Endothelial cell of umbilical vein (primary cell): ENCODE data around the gene CCNDBP1. TPM values are rescaled to one million over a fixed set of nuclear protein-coding genes. Genes with fewer than 3 reads are reported as not detected.

Experiments used
- BruUV-seq: library from RNA; stranded (reverse); fragments of 400-500 nt; replicated peaks from 2 replicates; lab custom pipeline; 2021; lab: Mats Ljungman, UMichigan
- CTCF ChIA-PET: fragments of 300-600, 350-600 bp; sonication (Branson Sonifier 250); formaldehyde crosslinking; loops from one replicate; lab custom pipeline; 2021; ENCODE audit warnings: antibody characterized with exemption, inconsistent platforms; lab: Charles Lee
- POLR2A ChIA-PET: fragments of 300-600, 350-600 bp; sonication (Branson Sonifier 250); formaldehyde crosslinking; loops from one replicate; lab custom pipeline; 2021; ENCODE audit warnings: antibody characterized with exemption, inconsistent platforms; lab: Charles Lee
- DNase-seq: peaks from one replicate; pipeline ENCODE4 v3.0.0-alpha.2; 2011; ENCODE audit warnings: low read depth, low spot score
- FAIRE-seq: peaks from 2 replicates; lab custom pipeline; 2011; peaks lifted over from hg19 to GRCh38; lab: Jason Lieb, UNC
- H2AFZ ChIP-seq: 2 replicates; pipeline ENCODE4 v1.6.0; 2012; ENCODE audit warnings: low read depth, low read length, control low read depth, inconsistent platforms
- H3K27ac ChIP-seq: 2 replicates; pipeline ENCODE4 v1.5.1; 2011; ENCODE audit warnings: low read depth, mild to moderate bottlenecking, control low read depth, low read length, moderate library complexity; ENCODE audit not compliant: insufficient read depth
- H3K27me3 ChIP-seq, 2 experiments: 2 replicates each; pipeline versions ENCODE4 v1.6.0 to v1.6.1; 2011; ENCODE audit warnings: low read length in 2 of 2, mixed read lengths in 1 of 2; ENCODE audit not compliant: control insufficient read depth in 2 of 2, insufficient read depth in 2 of 2
- H3K36me3 ChIP-seq, 2 experiments: 2 replicates in 1 of 2; 3 replicates in 1 of 2; pipeline ENCODE4 v1.5.1; 2011; ENCODE audit warnings: low read length in 2 of 2, mild to moderate bottlenecking in 1 of 2, moderate library complexity in 1 of 2; ENCODE audit not compliant: control insufficient read depth in 2 of 2, insufficient read depth in 2 of 2; ENCODE audit errors: extremely low read depth in 1 of 2
- H3K4me1 ChIP-seq: 3 replicates; pipeline ENCODE4 v1.5.1; 2011; ENCODE audit warnings: mild to moderate bottlenecking, low read length; ENCODE audit not compliant: control insufficient read depth, insufficient read depth; ENCODE audit errors: extremely low read depth
- H3K4me2 ChIP-seq: 2 replicates; pipeline ENCODE4 v1.6.1; 2011; ENCODE audit warnings: low read length, control low read depth, mixed read lengths; ENCODE audit not compliant: insufficient read depth
- H3K4me3 ChIP-seq, 3 experiments: fragments of 200-600 bp in 1 of 3; sonication (generic), shearing (Covaris generic) in 1 of 3; replicated peaks in 1 of 3; 2 replicates each; pipeline ENCODE4 v1.5.1; 2011 to 2016; ENCODE audit warnings: control low read depth in 3 of 3, low read length in 3 of 3, mild to moderate bottlenecking in 2 of 3, inconsistent platforms in 1 of 3, low read depth in 1 of 3, moderate library complexity in 1 of 3; ENCODE audit not compliant: insufficient read depth in 1 of 3
- H3K79me2 ChIP-seq: 2 replicates; pipeline ENCODE4 v1.6.0; 2012; ENCODE audit warnings: low read length, inconsistent platforms; ENCODE audit not compliant: control insufficient read depth, insufficient read depth
- H3K9ac ChIP-seq: replicated peaks from 2 replicates; pipeline ENCODE3; 2011; ENCODE audit warnings: low read length, control low read depth; ENCODE audit not compliant: insufficient read depth; ENCODE audit errors: extremely low read depth
- H3K9me1 ChIP-seq: replicated peaks from 3 replicates; pipeline ENCODE4 v1.6.0; 2011; ENCODE audit warnings: mild to moderate bottlenecking, low read length; ENCODE audit not compliant: control insufficient read depth, insufficient read depth; ENCODE audit errors: extremely low read depth
- H3K9me3 ChIP-seq: replicated peaks from 2 replicates; pipeline ENCODE4 v1.5.1; 2012; ENCODE audit warnings: low read length, inconsistent platforms; ENCODE audit not compliant: control insufficient read depth, insufficient read depth
- H4K20me1 ChIP-seq: replicated peaks from 2 replicates; pipeline ENCODE3; 2011; ENCODE audit warnings: mild to moderate bottlenecking, low read length; ENCODE audit not compliant: control insufficient read depth, insufficient read depth; ENCODE audit errors: extremely low read depth
- CTCF ChIP-seq, 2 donors: IDR thresholded peaks; 1 replicate in 1 of 2; 2 replicates in 1 of 2; pipeline ENCODE4 v1.5.1; 2011; ENCODE audit warnings: low read length in 2 of 2, mild to moderate bottlenecking in 2 of 2, moderate library complexity in 2 of 2, control low read depth in 1 of 2, inconsistent platforms in 1 of 2, low read depth in 1 of 2; ENCODE audit not compliant: insufficient read depth in 1 of 2; ENCODE audit errors: extremely low read depth in 1 of 2
- EZH2 ChIP-seq: IDR thresholded peaks from 2 replicates; pipeline ENCODE4 v1.6.1; 2012; ENCODE audit warnings: borderline replicate concordance, low read depth, mild to moderate bottlenecking, moderate library complexity, low read length, inconsistent platforms; ENCODE audit not compliant: severe bottlenecking
- FOS ChIP-seq: IDR thresholded peaks from 2 replicates; pipeline ENCODE4 v1.6.1; 2011; ENCODE audit warnings: mild to moderate bottlenecking, low read length, moderate library complexity, borderline replicate concordance; ENCODE audit not compliant: insufficient read depth
- GATA2 ChIP-seq: IDR thresholded peaks from 2 replicates; pipeline ENCODE4 v1.7.0; 2011; ENCODE audit warnings: low read depth, mild to moderate bottlenecking, moderate library complexity, mixed read lengths, low read length; ENCODE audit not compliant: insufficient read length, insufficient read depth
- JUN ChIP-seq: IDR thresholded peaks from 2 replicates; pipeline ENCODE4 v1.6.1; 2011; ENCODE audit warnings: borderline replicate concordance, low read depth; ENCODE audit not compliant: insufficient read length, insufficient read depth
- POLR2A ChIP-seq: IDR thresholded peaks from 2 replicates; pipeline ENCODE4 v1.6.1; 2012; ENCODE audit warnings: low read depth, mild to moderate bottlenecking, control low read depth, low read length
- dilution Hi-C: fragments of 300-500 bp; cut with MboI; formaldehyde crosslinking; loops from one replicate; pipeline ENCODE4 v1.15.0; 2019; ENCODE audit warnings: low sequenced_read_pairs; ENCODE audit not compliant: extremely low pct_ligation_motif_present
- intact Hi-C: fragments of 100-400 bp; cut with micrococcal nuclease; formaldehyde crosslinking; loops from one replicate; pipeline ENCODE4 v1.10.0; 2022
- polyA plus RNA-seq, 4 experiments: library from polyadenylated mRNA; depleted of rRNA in 3 of 4; stranded (reverse) in 3 of 4; unstranded in 1 of 4; fragments of >200 nt; gene quantifications; 2 replicates each; pipeline versions ENCODE4 v1.2.1 to v1.2.3, GENCODE V29; 2011 to 2012; ENCODE audit warnings: missing spikeins in 1 of 4
- total RNA-seq: library from RNA; stranded (reverse); gene quantifications from 2 replicates; pipeline ENCODE4 v1.2.3, GENCODE V29; 2021

CCNDBP1 gene
- total and polyA plus RNA-seq, 2 donors (not counting 3 experiments of a cell fraction or from before 2014, with no cell fraction given) = 39.9 to 54.9 TPM

GRCh38 chr15:43199945-43200488, 14.8 kb downstream of the CCNDBP1 start:
- no peak overlapping the region for H3K9ac ChIP-seq
- H3K27me3 ChIP-seq = no peaks in the 10 kb centered on the region
- BruUV-seq = no TSS peak
- H2AFZ ChIP-seq = no peak overlapping the region
- TF ChIP-seq GATA2 (no peak), FOS (no peak), JUN (no peak), POLR2A (no peak), EZH2 (no peak)
- H3K27ac ChIP-seq = no peak overlapping the region
- no peaks in the 10 kb centered on the region for H3K79me2 ChIP-seq
- intact Hi-C loops = loop anchor here (5.0 to 10.0 kb wide), 2 partner anchors 87 to 495 kb away; no protein-coding TSS in a partner anchor
- CTCF ChIA-PET = interaction anchor here (2.3 kb wide), 1 partner anchor 10 kb away, joined by 7 read pairs; no protein-coding TSS in a partner anchor
- POLR2A ChIA-PET = no interaction called here
- dilution Hi-C loops = no loop called here
- H3K9me3 ChIP-seq = no peaks in the 10 kb centered on the region
- no peak overlapping the region for H3K4me2 ChIP-seq
- DNase-seq = no peak
- FAIRE-seq = no peak
- no peaks in the 10 kb centered on the region for H4K20me1 ChIP-seq
- no peak overlapping the region for H3K4me3 ChIP-seq
- peaks cover 0 to 2% of the 10 kb centered on the region in 2 experiments for H3K36me3 ChIP-seq
- no peaks in the 10 kb centered on the region for H3K4me1 ChIP-seq
- no peaks in the 10 kb centered on the region for H3K9me1 ChIP-seq

- DNase-seq = peak; percentile 67
- H3K4me1 ChIP-seq = no peaks in the 10 kb centered on the region
- H3K9ac ChIP-seq = no peak overlapping the region
- H3K4me3 ChIP-seq = no peak overlapping the region
- dilution Hi-C loops = no loop called here
- TF ChIP-seq CTCF (IDR thresholded peaks at IDR 0.05; ENCODE audit: extremely low read depth in 1 of 2, insufficient read depth in 1 of 2, low read depth in 1 of 2, low read length in 2 of 2) (peak; percentile 81 to 82), GATA2 (no peak), EZH2 (no peak), POLR2A (no peak)
- intact Hi-C loops = loop anchor here (1.0 to 10.0 kb wide), 3 partner anchors 17 to 499 kb away; no protein-coding TSS in a partner anchor
- BruUV-seq = no TSS peak
- no peak overlapping the region for H3K4me2 ChIP-seq
- H3K36me3 ChIP-seq = no peaks in the 10 kb centered on the region
- no peak overlapping the region for H2AFZ ChIP-seq
- no peaks in the 10 kb centered on the region for H3K9me3 ChIP-seq
- no peaks in the 10 kb centered on the region for H4K20me1 ChIP-seq
- peak; percentile 63 for FAIRE-seq
- ChIA-PET CTCF (interaction anchor here (0.6 to 5.3 kb wide), 41 partner anchors 9 to 499 kb away, joined by 3 to 48 read pairs (median 4); partner anchors contain the start of genes CCNDBP1, TMEM62 and UBR1), POLR2A (interaction anchor here (1.5 kb wide), 1 partner anchor 14 kb away, joined by 4 read pairs; no protein-coding TSS in a partner anchor)
- H3K27ac ChIP-seq = no peak overlapping the region
- peaks cover 5 to 16% of the 10 kb centered on the region in 2 experiments for H3K27me3 ChIP-seq
- H3K9me1 ChIP-seq = no peaks in the 10 kb centered on the region
- H3K79me2 ChIP-seq = no peaks in the 10 kb centered on the region
These were observed 19.1 kb downstream of the CCNDBP1 start for GRCh38 chr15:43204016-43204901.
